ENCODE results near the gene NWD2.

GRCh38 chr4:37232315-37232714 is 12.2 kb upstream of the NWD2 start:
- no peak for TF ChIP-seq CTCF (conservative IDR thresholded peaks at IDR 0.05)
- no peak for TF ChIP-seq EZH2 (IDR thresholded peaks at IDR 0.05; ENCODE audit: low read depth)
